H9 (cell line): ENCODE measurements around the gene KIAA0513. TPM values are rescaled to one million over a fixed set of nuclear protein-coding genes. Genes with fewer than 3 reads are reported as not detected.

Experiments
- DNase-seq: peaks from one replicate; pipeline ENCODE4 v3.0.0-alpha.2; 2017
- H2AFZ ChIP-seq: one replicate; pipeline ENCODE4 v1.6.1; 2013; ENCODE audit warnings: mild to moderate bottlenecking, low read length, control low read depth, moderate library complexity
- H2AK5ac ChIP-seq: 2 replicates; pipeline ENCODE4 v1.6.1; 2013; ENCODE audit warnings: low read length, control low read depth, mixed read lengths; ENCODE audit not compliant: insufficient read length
- H2BK120ac ChIP-seq: one replicate; pipeline ENCODE4 v1.6.1; 2013; ENCODE audit warnings: low read depth, mild to moderate bottlenecking, low read length, control low read depth, inconsistent platforms; ENCODE audit not compliant: poor library complexity, severe bottlenecking
- H2BK12ac ChIP-seq: 2 replicates; pipeline ENCODE4 v1.6.1; 2013; ENCODE audit warnings: low read length, control low read depth, mixed read lengths, low read depth; ENCODE audit not compliant: insufficient read length
- H2BK15ac ChIP-seq: 2 replicates; pipeline ENCODE4 v1.6.1; 2013; ENCODE audit warnings: low read depth, low read length, control low read depth
- H2BK20ac ChIP-seq: one replicate; pipeline ENCODE4 v1.6.1; 2013; ENCODE audit warnings: low read depth, mild to moderate bottlenecking, low read length, control low read depth, inconsistent platforms; ENCODE audit not compliant: poor library complexity, severe bottlenecking
- H2BK5ac ChIP-seq: 2 replicates; pipeline ENCODE4 v1.6.1; 2013; ENCODE audit warnings: low read length, control low read depth, mixed read lengths; ENCODE audit not compliant: insufficient read length
- H3K14ac ChIP-seq: 2 replicates; pipeline ENCODE4 v1.6.1; 2013; ENCODE audit warnings: low read length, control low read depth; ENCODE audit not compliant: insufficient read depth
- H3K18ac ChIP-seq: 2 replicates; pipeline ENCODE4 v1.6.1; 2013; ENCODE audit warnings: low read depth, mild to moderate bottlenecking, mixed read lengths, low read length, control low read depth; ENCODE audit not compliant: insufficient read length
- H3K23ac ChIP-seq: 2 replicates; pipeline ENCODE4 v1.6.1; 2013; ENCODE audit warnings: low read length, control low read depth, mixed read lengths, low read depth; ENCODE audit not compliant: insufficient read length
- H3K23me2 ChIP-seq: 2 replicates; pipeline ENCODE4 v1.6.1; 2013; ENCODE audit warnings: low read depth, mild to moderate bottlenecking, mixed read lengths, low read length, control low read depth; ENCODE audit not compliant: insufficient read length, poor library complexity, severe bottlenecking
- H3K27ac ChIP-seq: 2 replicates; pipeline ENCODE4 v1.5.1; 2013; ENCODE audit warnings: low read length, control low read depth, mixed read lengths, low read depth; ENCODE audit not compliant: insufficient read length
- H3K27me3 ChIP-seq: 2 replicates; pipeline ENCODE4 v1.6.1; 2013; ENCODE audit warnings: low read length, control low read depth, inconsistent platforms; ENCODE audit not compliant: insufficient read depth
- H3K4ac ChIP-seq: 2 replicates; pipeline ENCODE4 v1.6.1; 2013; ENCODE audit warnings: low read depth, mild to moderate bottlenecking, control low read depth, inconsistent platforms, low read length, moderate library complexity
- H3K4me1 ChIP-seq: 2 replicates; pipeline ENCODE4 v1.6.1; 2013; ENCODE audit warnings: low read length, control low read depth, inconsistent platforms; ENCODE audit not compliant: insufficient read depth
- H3K4me2 ChIP-seq: 2 replicates; pipeline ENCODE4 v1.6.1; 2013; ENCODE audit warnings: low read length, control low read depth, mixed read lengths; ENCODE audit not compliant: insufficient read length, insufficient read depth
- H3K56ac ChIP-seq: 2 replicates; pipeline ENCODE4 v1.6.1; 2013; ENCODE audit warnings: low read depth, mild to moderate bottlenecking, mixed read lengths, low read length, control low read depth; ENCODE audit not compliant: insufficient read length
- H3K79me1 ChIP-seq: 2 replicates; pipeline ENCODE4 v1.6.1; 2013; ENCODE audit warnings: low read depth, mild to moderate bottlenecking, moderate library complexity, low read length, control low read depth, inconsistent platforms; ENCODE audit not compliant: insufficient read depth, poor library complexity, severe bottlenecking
- H3K79me2 ChIP-seq: 2 replicates; pipeline ENCODE4 v1.6.1; 2013; ENCODE audit warnings: low read length, control low read depth, inconsistent platforms; ENCODE audit not compliant: insufficient read depth
- H3K9ac ChIP-seq: 2 replicates; pipeline ENCODE4 v1.6.1; 2013; ENCODE audit warnings: low read length, control low read depth, mixed read lengths; ENCODE audit not compliant: insufficient read length; ENCODE audit errors: extremely low read depth
- H3K9me3 ChIP-seq: one replicate; pipeline ENCODE4 v1.6.1; 2013; ENCODE audit warnings: low read depth, low read length, inconsistent platforms; ENCODE audit not compliant: control insufficient read depth
- H3T11ph ChIP-seq: one replicate; pipeline ENCODE4 v1.6.1; 2013; ENCODE audit warnings: mild to moderate bottlenecking, low read length, control low read depth, inconsistent platforms
- H4K20me1 ChIP-seq: one replicate; pipeline ENCODE4 v1.6.1; 2013; ENCODE audit not compliant: control insufficient read depth, insufficient read length, insufficient read depth
- H4K5ac ChIP-seq: 2 replicates; pipeline ENCODE4 v1.6.1; 2013; ENCODE audit warnings: low read depth, mild to moderate bottlenecking, mixed read lengths, low read length, control low read depth; ENCODE audit not compliant: insufficient read length
- H4K8ac ChIP-seq: replicated peaks from 2 replicates; pipeline ENCODE4 v1.6.1; 2013; ENCODE audit warnings: low read length, control low read depth, mixed read lengths, low read depth; ENCODE audit not compliant: insufficient read length
- H4K91ac ChIP-seq: 2 replicates; pipeline ENCODE4 v1.6.1; 2013; ENCODE audit warnings: low read depth, mild to moderate bottlenecking, moderate library complexity, mixed read lengths, low read length, control low read depth; ENCODE audit not compliant: insufficient read length
- H3K27ac Mint-ChIP-seq, 3 experiments: 2 replicates in 2 of 3; 3 replicates in 1 of 3; pipeline ENCODE4 v1.8.0; 2020 to 2021; ENCODE audit warnings: mixed read lengths in 3 of 3, mild to moderate bottlenecking in 1 of 3, moderate library complexity in 1 of 3
- H3K27me3 Mint-ChIP-seq: 2 replicates; pipeline ENCODE4 v1.8.0; 2021; ENCODE audit warnings: low read depth, mild to moderate bottlenecking, moderate library complexity, mixed read lengths
- H3K36me3 Mint-ChIP-seq, 3 experiments: 2 replicates in 2 of 3; 3 replicates in 1 of 3; pipeline ENCODE4 v1.8.0; 2020 to 2021; ENCODE audit warnings: low read depth in 3 of 3, mixed read lengths in 3 of 3; ENCODE audit not compliant: insufficient read depth in 1 of 3
- H3K4me1 Mint-ChIP-seq, 2 experiments: 2 replicates each; pipeline ENCODE4 v1.8.0; 2020; ENCODE audit warnings: mixed read lengths in 2 of 2
- H3K4me3 Mint-ChIP-seq, 2 experiments: 2 replicates in 1 of 2; 3 replicates in 1 of 2; pipeline ENCODE4 v1.8.0; 2020 to 2021; ENCODE audit warnings: mild to moderate bottlenecking in 2 of 2, mixed read lengths in 2 of 2, moderate library complexity in 1 of 2
- H3K9me3 Mint-ChIP-seq, 2 experiments: 2 replicates in 1 of 2; 3 replicates in 1 of 2; pipeline ENCODE4 v1.8.0; 2020; ENCODE audit warnings: mild to moderate bottlenecking in 2 of 2, mixed read lengths in 2 of 2, moderate library complexity in 1 of 2
- WGBS: extraction: QIAGEN DNeasy Blood & Tissue Kit; methylation state at CpG from one replicate; pipeline ENCODE4 v1.1.7; 2013; ENCODE audit warnings: missing lambda C conversion rate, low lambda C conversion rate, mixed read lengths; ENCODE audit not compliant: insufficient read length; ENCODE audit errors: extremely low coverage; 5-methylcytosine and 5-hydroxymethylcytosine counted together
- total RNA-seq: library from RNA; stranded (reverse); gene quantifications from 2 replicates; pipeline ENCODE4 v1.2.1, GENCODE V29; 2021
- TF ChIP-seq, protein P1 (sequence below): fragments of 200-600 bp; sonication (generic); conservative IDR thresholded peaks from 3 replicates; pipeline ENCODE4 v1.8.0; 2021; ENCODE audit warnings: antibody characterized with exemption, mild to moderate bottlenecking

Gene KIAA0513
- total RNA-seq, 1 experiment from 2014 or later = 4.7 TPM

DNA sequence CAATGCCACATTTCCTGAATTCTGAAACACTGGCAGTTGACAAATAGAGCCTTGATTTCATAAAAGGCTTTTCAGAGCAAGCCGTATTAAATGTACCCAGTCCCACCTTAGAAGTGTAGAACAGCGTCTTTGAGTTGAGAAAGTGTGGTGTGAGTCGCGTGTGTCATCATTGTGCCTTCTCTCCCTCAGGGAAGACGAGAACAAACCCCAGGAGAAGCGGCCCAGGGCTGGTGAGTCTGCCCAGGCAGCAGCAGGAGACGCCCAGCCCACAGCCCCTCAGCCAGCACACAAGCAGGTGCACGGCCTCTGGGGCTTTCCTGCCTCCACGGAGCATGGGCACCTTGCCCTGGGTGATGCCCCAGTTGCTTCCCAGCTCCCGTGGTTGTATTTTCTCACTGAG is 50.6 kb downstream of the KIAA0513 start:
- Histone ChIP-seq H2BK120ac (no peak overlapping the region), H4K5ac (no peak overlapping the region), H3K27ac (no peak overlapping the region), H3K9ac (no peak overlapping the region), H2BK15ac (no peak overlapping the region), H3K79me1 (no peaks in the 10 kb centered on the region), H3K9me3 (no peaks in the 10 kb centered on the region), H3K4me1 (no peaks in the 10 kb centered on the region; the same call in 1 of the 2 replicates), H3K79me2 (no peaks in the 10 kb centered on the region), H3K18ac (no peak overlapping the region), H3K56ac (no peak overlapping the region), H2AK5ac (no peak overlapping the region), H3K23me2 (peaks cover 8% of the 10 kb centered on the region), H2BK12ac (no peak overlapping the region), H2BK20ac (no peak overlapping the region), H3K4me2 (no peak overlapping the region), H3K4ac (no peak overlapping the region), H4K20me1 (no peaks in the 10 kb centered on the region), H3K27me3 (peaks cover 11% of the 10 kb centered on the region; the same call in 1 of the 2 replicates), H2BK5ac (no peak overlapping the region), H4K91ac (no peak overlapping the region), H3K23ac (no peak overlapping the region), H3T11ph (no peak overlapping the region), H2AFZ (no peak overlapping the region), H3K14ac (no peak overlapping the region), H4K8ac (no peak overlapping the region)
- Mint-ChIP-seq H3K27me3 (peaks cover 82% of the 10 kb centered on the region), H3K9me3 (no peaks in the 10 kb centered on the region), H3K27ac (no peak overlapping the region), H3K4me3 (no peak overlapping the region), H3K36me3 (peaks cover 1 to 18% (median 10%) of the 10 kb centered on the region in 3 experiments; a peak in 5 of 7 replicates), H3K4me1 (peaks cover 39 to 46% of the 10 kb centered on the region in 2 experiments)
- DNase-seq = no peak
- WGBS = no CpG with 5 or more reads among the region's 10 CpGs
- TF ChIP-seq, protein P1, sequence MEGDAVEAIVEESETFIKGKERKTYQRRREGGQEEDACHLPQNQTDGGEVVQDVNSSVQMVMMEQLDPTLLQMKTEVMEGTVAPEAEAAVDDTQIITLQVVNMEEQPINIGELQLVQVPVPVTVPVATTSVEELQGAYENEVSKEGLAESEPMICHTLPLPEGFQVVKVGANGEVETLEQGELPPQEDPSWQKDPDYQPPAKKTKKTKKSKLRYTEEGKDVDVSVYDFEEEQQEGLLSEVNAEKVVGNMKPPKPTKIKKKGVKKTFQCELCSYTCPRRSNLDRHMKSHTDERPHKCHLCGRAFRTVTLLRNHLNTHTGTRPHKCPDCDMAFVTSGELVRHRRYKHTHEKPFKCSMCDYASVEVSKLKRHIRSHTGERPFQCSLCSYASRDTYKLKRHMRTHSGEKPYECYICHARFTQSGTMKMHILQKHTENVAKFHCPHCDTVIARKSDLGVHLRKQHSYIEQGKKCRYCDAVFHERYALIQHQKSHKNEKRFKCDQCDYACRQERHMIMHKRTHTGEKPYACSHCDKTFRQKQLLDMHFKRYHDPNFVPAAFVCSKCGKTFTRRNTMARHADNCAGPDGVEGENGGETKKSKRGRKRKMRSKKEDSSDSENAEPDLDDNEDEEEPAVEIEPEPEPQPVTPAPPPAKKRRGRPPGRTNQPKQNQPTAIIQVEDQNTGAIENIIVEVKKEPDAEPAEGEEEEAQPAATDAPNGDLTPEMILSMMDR = no peak
